8988T (cell line): ENCODE measurements around the gene ABLIM1.
"Not testable (repeated sequence)": the region's sequence is repeated elsewhere in the genome, so short reads cannot be mapped to it uniquely, and the experiment has no call there.

Experiments
- DNase-seq: peaks from one replicate; pipeline ENCODE4 v3.0.0; 2011

Gene ABLIM1

GRCh38 chr10:114658175-114658574 is at the start of gene ABLIM1:
Gene ABLIM1, minus strand, starts transcription at chr10:114658275. Its CDS starts 75 bp downstream, at chr10:114658200.
- no peak for DNase-seq

- DNase-seq = no peak
Observed at GRCh38 chr10:114706458-114707055, 48.5 kb upstream of the ABLIM1 start.

GRCh38 chr10:114704679-114705078 is 46.6 kb upstream of the ABLIM1 start:
- no peak for DNase-seq

- DNase-seq = no peak
Observed at GRCh38 chr10:114703377-114704107, 45.5 kb upstream of the ABLIM1 start.

GRCh38 chr10:114698271-114699061 is 40.4 kb upstream of the ABLIM1 start:
- DNase-seq = no peak

GRCh38 chr10:114697061-114697598 is 39.1 kb upstream of the ABLIM1 start:
- DNase-seq = no peak

- DNase-seq = not testable (repeated sequence)
Observed at GRCh38 chr10:114696301-114696700, 38.2 kb upstream of the ABLIM1 start.

- no peak for DNase-seq
Observed at GRCh38 chr10:114694752-114695151, 36.7 kb upstream of the ABLIM1 start.

GRCh38 chr10:114694062-114694461 is 36.0 kb upstream of the ABLIM1 start:
- no peak for DNase-seq

GRCh38 chr10:114691442-114691941 is 33.4 kb upstream of the ABLIM1 start:
- no peak for DNase-seq

- DNase-seq = no peak
Observed at GRCh38 chr10:114688786-114689185, 30.7 kb upstream of the ABLIM1 start.

GRCh38 chr10:114687459-114687858 is 29.4 kb upstream of the ABLIM1 start:
- no peak for DNase-seq

- DNase-seq = no peak
Observed at GRCh38 chr10:114686013-114686412, 27.9 kb upstream of the ABLIM1 start.

- DNase-seq = no peak
Observed at GRCh38 chr10:114685456-114685855, 27.4 kb upstream of the ABLIM1 start.

GRCh38 chr10:114684822-114685209 is 26.7 kb upstream of the ABLIM1 start:
- DNase-seq = no peak

GRCh38 chr10:114684084-114684821 is 26.2 kb upstream of the ABLIM1 start:
- DNase-seq = no peak

GRCh38 chr10:114683593-114683992 is 25.5 kb upstream of the ABLIM1 start:
- DNase-seq = no peak

- no peak for DNase-seq
Observed at GRCh38 chr10:114683162-114683561, 25.1 kb upstream of the ABLIM1 start.

- no peak for DNase-seq
Observed at GRCh38 chr10:114682532-114682931, 24.5 kb upstream of the ABLIM1 start.

- DNase-seq = no peak
Observed at GRCh38 chr10:114682121-114682520, 24.0 kb upstream of the ABLIM1 start.

- DNase-seq = no peak
Observed at GRCh38 chr10:114681542-114681941, 23.5 kb upstream of the ABLIM1 start.

GRCh38 chr10:114680543-114681117 is 22.6 kb upstream of the ABLIM1 start:
- no peak for DNase-seq
